G401 (cell line): Measurements from ENCODE around the gene BCL2L13. TPM values are rescaled to one million over a fixed set of nuclear protein-coding genes. Genes with fewer than 3 reads are reported as not detected.
"Not testable (repeated sequence)": the region's sequence is repeated elsewhere in the genome, so short reads cannot be mapped to it uniquely, and the experiment has no call there.

Experiments used
- DNase-seq: peaks from one replicate; pipeline ENCODE4 v3.0.0-alpha.2; 2015; ENCODE audit warnings: low spot score
- in situ Hi-C: cut with HindIII; loops from 2 replicates; pipeline ENCODE4 v1.10.0; 2016; ENCODE audit warnings: low sequenced_read_pairs, mixed read lengths
- total RNA-seq: library from RNA; depleted of rRNA; stranded (reverse); fragments of >200 nt; shearing (Covaris generic); gene quantifications from 2 replicates; pipeline ENCODE4 v1.2.3, GENCODE V29; 2014

The BCL2L13 gene
- total RNA-seq, 1 experiment from 2014 or later: 63.1 TPM

- peak; percentile 58 for DNase-seq
- in situ Hi-C loops: no loop called here
Observed at GRCh38 chr22:17743661-17744411, 105.3 kb downstream of the BCL2L13 start.

DNA sequence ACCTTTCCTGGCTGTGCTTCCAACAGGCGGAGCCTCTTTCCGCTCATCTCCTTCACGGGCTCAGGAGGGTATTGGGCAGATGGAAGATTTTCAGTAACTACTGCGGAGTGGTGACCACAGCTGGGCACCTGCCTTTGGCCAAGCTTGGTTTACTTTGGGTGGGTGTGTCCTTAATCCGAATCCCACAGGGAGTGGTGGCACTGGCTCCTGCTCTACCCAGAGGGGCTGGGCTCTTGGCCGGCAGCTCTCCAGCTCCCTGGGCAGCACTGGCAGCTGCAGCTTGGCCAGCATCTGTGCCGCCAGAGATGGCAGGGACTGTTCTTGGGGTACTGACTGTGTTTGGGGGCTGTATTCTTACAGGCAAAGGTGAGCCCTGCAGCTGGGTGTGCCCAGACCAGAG is 105.9 kb downstream of the BCL2L13 start:
- in situ Hi-C loops: no loop called here
- DNase-seq: no peak

DNA sequence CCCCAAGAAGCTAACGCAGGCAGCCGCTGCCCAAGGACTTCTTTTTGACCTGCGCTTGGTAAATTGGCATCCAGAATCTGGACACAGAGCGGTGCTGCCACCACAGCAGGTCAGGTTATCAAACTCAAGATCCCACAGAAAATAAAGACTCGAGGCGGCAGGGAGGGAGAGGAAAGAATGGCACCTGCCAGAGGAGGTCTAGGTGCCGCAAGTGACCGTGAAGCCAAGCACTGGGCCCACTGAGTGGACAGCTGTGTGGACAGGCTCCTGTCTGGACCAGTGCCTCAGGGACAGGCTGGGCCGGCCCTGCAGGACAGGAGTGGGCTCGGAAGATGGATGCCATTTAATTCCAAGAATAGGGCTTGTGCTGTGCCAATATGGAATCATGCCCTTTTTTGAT is 108.4 kb downstream of the BCL2L13 start:
- in situ Hi-C loops: no loop called here
- DNase-seq: no peak

DNA sequence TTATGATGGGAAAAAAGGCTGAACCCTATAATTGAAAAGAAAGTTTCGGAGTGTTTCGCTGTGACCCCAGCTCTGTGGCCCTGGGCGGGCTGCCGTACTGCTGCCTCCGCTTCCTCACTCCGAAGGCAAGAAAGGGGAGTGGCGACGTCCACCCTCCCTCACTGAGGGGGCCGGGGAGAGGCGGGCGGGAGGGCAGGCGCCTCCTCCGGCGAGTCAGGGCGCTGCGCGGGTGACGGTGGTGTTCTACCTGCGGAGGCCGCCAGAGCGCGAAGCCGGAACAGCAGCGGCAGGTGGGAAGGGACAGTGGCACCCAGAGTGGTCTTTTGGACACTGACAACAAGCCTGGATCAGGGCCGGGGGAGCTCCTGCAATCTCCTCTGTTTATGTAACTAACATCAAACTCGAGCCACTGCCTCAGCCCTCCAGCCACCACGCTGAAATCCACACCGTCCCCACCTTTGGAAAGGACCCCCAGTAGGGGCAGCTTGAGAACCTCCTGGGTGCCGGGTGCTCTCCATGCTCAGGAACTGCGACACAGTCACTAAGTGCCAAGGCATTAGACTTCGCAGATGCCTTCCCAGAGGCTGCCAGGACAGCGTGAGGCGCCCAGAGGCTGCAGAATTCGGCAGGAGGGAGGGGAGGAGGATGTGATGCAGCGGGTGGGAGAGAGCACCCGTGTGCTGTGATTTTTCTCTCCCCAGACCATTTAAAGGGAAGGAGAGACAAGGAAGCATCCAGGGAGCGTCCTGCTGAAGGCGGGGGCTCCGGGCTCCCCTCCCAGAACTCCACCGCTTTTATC is 110.2 kb downstream of the BCL2L13 start:
- no peak for DNase-seq
- in situ Hi-C loops: no loop called here

DNA sequence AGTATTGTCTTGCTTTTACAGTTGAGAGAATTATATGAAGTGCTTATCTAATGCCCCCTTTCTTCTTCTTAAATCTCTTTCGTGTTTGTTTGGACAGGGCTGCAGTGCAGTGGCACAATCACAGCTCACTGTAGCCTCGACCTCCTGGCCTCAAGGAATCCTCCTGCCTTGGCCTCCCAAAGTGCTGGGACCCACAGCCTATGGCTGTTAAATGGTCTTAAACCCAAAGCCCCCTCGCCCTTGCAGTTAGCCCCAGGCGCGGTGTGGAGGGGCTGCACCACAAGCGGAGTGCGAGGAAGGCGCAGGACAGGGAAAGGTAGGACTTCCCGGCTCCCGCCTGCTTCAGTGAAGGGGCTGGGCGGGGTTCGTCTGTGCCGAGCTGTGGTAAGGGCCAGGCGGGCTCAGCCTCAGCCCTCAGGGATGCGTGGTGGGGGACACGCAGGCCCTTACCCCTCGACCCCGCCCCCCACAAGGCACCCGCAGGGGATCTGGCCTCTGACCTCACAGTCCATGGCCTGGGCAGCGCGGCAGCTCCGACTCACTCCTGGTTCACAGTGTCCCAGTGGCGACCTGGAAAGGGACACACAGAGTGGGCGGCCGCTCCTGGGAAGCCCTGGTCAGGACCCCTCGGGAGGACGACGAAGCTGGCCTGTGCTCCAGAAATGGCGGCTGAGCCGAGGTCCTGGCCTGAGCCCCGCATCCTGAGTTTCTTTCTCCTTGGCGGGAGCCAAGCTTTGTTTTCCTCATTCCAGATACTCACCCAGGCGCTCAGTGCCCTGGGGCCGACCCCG is 111.2 kb downstream of the BCL2L13 start:
- in situ Hi-C loops: no loop called here
- no peak for DNase-seq

DNA sequence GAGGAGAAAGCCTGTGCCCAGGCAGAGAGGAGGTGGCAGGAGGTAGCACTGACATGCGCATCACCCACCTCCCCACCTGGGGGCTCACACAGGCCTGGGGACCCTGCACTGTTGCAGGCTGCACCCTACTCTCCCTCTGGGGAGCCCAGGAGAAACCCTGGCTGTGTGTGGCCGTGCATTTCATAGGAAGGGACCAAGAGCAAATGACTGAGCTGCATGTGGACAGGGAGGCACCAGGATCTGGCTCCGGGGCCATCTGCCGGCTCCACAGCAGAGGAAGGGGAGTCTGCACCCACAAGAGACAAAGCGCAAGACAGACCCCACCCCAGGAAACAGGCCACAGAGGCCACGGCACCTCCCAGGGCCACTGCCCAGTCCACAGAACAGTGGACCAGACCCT is 113.0 kb downstream of the BCL2L13 start:
- in situ Hi-C loops: no loop called here
- DNase-seq: no peak

- in situ Hi-C loops: no loop called here
- DNase-seq: no peak
Observed at GRCh38 chr22:17753401-17753989, 114.9 kb downstream of the BCL2L13 start.

- no peak for DNase-seq
- in situ Hi-C loops: no loop called here
Observed at GRCh38 chr22:17754233-17754925, 115.8 kb downstream of the BCL2L13 start.

GRCh38 chr22:17761138-17761488 is 122.6 kb downstream of the BCL2L13 start:
- in situ Hi-C loops: no loop called here
- DNase-seq: no peak

- in situ Hi-C loops, DNase-seq: not testable (repeated sequence)
Observed at GRCh38 chr22:17763442-17763841, 124.9 kb downstream of the BCL2L13 start.

DNA sequence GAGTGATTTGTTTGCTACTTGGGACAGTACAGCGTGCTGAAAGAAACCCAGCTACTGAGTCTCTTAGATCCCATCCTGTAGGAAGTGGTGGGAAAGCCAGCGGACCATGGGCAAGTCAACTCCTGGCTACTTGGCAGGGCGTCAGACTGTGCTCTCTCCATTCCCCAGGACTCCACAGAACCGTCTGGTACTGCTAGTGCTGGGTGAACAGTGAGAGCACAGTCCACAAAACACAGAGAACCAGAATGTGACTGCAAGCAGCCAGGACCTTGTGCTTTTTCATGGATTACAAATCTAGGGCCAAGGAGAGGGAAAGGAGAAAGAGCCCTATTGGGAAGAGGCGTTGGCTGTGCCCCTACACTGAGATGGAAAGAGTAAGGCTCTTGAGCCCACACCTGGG is 125.5 kb downstream of the BCL2L13 start:
- DNase-seq: peak; percentile 87
- in situ Hi-C loops: no loop called here

DNA sequence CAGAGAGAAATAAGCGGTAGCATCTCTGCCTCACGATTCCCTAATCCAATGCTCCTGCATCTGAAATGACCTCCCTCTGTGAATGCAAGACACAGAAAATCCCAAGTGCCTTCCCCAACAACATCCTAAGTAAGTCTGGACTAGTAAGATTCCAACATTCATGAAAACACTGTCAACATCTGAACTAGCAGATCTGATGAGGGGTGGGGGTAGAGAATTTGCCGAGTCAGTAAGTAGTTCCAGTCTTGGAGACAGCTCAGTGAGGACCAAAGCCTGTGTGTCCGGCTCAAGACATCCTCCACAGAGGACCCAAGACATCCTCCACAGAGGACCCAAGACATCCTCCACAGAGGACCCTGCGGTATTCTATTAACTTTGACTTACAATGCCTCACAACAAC is 126.3 kb downstream of the BCL2L13 start:
- in situ Hi-C loops, DNase-seq: not testable (repeated sequence)

DNA sequence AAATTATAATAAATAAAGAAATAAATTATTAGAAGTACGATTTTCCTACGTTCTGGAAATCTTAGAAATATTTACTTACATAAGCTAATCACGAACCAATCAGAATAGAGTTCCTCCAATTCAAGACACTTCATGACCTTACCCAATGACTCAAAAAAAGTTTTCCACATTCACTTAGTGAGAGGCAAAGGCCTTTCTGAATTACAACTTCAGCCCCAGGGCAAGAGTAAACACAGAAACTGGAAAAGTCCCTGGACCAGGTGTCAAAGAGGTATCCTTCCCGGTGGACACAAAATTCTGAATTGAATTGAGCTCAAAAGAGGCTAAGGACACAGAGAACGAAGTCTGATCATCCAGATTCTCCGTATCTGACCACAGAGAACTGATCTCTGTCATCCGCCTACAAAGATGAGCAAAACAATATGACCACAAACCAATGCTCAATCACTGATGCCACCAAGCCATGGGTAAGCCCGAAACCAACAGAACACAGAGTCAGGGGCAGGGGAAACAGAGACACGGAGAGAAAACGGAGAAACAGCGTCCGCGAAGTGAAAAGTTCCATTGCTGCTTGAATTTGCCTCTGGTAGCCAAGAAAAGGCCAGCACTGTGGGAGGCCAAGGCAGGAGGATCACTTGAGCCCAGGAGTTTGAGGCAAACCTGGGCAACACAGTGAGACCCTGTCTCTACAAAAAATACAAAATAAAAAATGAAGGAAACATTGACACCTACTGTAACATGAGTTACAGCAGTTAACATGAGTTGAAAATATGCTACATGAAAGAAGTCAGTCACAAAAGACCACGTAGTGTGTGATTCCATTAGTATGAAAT is 128.9 kb downstream of the BCL2L13 start:
- DNase-seq: no peak
- in situ Hi-C loops: no loop called here

DNA sequence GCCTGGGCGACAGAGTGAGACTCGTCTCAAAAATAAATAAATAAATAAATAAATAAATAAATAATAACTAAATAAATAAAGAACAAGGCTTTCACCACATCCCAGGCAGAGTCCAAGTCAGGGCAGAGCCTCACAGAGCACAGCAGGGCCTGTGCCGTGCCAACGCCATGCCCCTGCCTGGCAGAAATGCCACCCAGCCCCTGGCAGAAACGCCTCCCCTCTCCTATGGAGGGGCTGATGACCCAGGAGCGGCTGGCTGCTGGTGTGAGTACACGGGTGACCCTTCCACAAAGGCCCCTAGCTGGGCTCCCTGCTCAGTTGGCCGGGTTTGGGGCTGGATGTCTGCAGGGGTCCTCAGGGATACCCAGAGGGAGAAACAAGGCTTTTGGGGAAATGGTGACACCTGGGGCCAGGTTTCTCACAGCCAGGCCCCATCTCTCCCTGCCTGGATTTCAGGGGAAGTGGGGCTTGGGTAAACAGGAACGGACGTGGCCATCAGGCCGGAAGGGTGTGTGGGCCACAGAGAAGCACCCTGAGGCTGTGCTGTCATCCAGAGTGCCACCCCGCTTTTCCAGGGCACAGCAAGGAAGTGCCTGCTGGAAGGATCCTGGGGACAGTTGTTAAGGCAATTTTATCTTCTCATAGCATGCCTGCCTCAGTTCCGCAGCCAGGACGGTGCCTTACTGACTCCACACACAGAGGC is 130.6 kb downstream of the BCL2L13 start:
- in situ Hi-C loops: no loop called here
- DNase-seq: no peak

GRCh38 chr22:17769716-17770082 is 131.1 kb downstream of the BCL2L13 start:
- peak; percentile 23 for DNase-seq

DNA sequence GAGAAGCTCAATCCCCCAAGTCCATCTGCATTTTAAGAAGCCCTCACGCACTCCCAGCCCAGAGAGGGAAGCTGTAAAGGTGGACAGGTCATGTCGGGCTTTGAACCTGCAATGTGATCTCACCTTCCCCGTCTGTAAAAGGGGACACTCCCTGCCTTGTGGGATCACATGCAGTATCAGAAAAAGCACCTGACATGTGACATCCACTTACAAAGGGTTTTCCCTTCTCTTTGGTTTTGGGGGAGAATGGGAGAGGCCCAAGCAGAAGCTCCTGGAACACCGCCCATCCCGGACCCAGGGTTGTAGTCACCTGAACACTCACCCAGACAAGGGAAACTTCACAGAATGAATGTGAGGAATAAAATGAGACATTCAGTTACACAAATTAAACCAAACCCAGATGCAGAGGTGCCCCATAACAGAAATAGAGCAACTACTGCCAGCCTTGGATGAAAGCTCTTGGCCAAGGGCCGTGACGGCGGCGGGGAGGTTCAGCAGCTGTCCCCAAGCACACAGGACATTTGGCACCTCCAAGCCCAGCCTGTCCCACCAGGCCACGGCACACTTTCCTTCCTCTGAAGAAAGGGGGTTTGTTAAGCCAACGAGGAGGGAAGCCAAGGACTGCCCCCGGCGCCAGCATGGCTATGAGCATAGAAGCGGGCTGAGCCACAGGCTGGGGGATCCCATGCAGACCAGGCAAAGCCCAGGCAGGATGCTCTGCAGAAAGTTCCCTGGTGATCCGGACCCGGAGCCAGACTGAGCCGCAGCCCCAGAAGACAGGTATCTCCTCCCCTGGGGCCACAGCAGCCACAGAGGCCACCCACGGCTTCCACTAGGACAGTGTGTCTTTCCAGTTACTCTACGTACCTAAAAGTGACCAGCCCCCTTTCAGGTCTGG is 131.9 kb downstream of the BCL2L13 start:
- peak; percentile 49 for DNase-seq
- in situ Hi-C loops: no loop called here

More at GRCh38 chr22:17769716-17770082, 131.1 kb downstream of the BCL2L13 start:
- in situ Hi-C loops: no loop called here
